HEK293 (cell line): ENCODE data around the gene CNN2.

Experiments
- CTCF ChIA-PET: fragments of 350-600 bp; formaldehyde crosslinking; extraction: SDS; loops from one replicate; lab custom pipeline; 2021; ENCODE audit warnings: antibody characterized with exemption; lab: Yijun Ruan, JAX
- POLR2A ChIA-PET: fragments of 300-600 bp; formaldehyde crosslinking; extraction: SDS; loops from one replicate; lab custom pipeline; 2020; ENCODE audit warnings: antibody characterized with exemption, inconsistent platforms; lab: Yijun Ruan, JAX
- H3K27ac ChIP-seq: fragments of 200-500 bp; sonication (Bioruptor generic); 2 replicates; pipeline ENCODE4 v1.5.1; 2014; ENCODE audit warnings: low read depth, low read length, control low read depth, inconsistent platforms; ENCODE audit errors: extremely low read depth
- H3K36me3 ChIP-seq, 2 experiments: fragments of 200-500 bp in 1 of 2; sonication (Bioruptor generic) in 1 of 2; 1 replicate in 1 of 2; 2 replicates in 1 of 2; pipeline ENCODE4 v1.5.1; 2014 to 2017; ENCODE audit warnings: inconsistent platforms in 2 of 2, low read length in 2 of 2; ENCODE audit not compliant: control insufficient read depth in 2 of 2, insufficient read depth in 1 of 2
- H3K4me1 ChIP-seq: fragments of 200-500 bp; sonication (Bioruptor generic); 2 replicates; pipeline ENCODE4 v1.5.1; 2014; ENCODE audit warnings: mild to moderate bottlenecking, low read length, inconsistent platforms; ENCODE audit not compliant: control insufficient read depth, insufficient read depth
- H3K4me3 ChIP-seq: 2 replicates; pipeline ENCODE4 v1.5.1; 2011; ENCODE audit warnings: low read depth, mild to moderate bottlenecking, control low read depth, low read length, moderate library complexity
- H3K9me3 ChIP-seq: fragments of 200-500 bp; sonication (Bioruptor generic); 2 replicates; pipeline ENCODE4 v1.5.1; 2014; ENCODE audit warnings: low read depth, low read length, inconsistent platforms; ENCODE audit not compliant: control insufficient read depth, insufficient read depth
- BCL11A ChIP-seq: fragments of 450-650 bp; formaldehyde crosslinking; IDR thresholded peaks from 2 replicates; pipeline ENCODE4 v1.5.1; 2016; ENCODE audit warnings: low read depth, missing biosample characterization, missing genetic modification characterization
- HOXC10 ChIP-seq: sonication (generic); formaldehyde crosslinking; IDR thresholded peaks from 2 replicates; pipeline ENCODE4 v1.8.1; 2023; ENCODE audit warnings: mild to moderate bottlenecking, missing genetic modification reagents
- IKZF3 ChIP-seq: fragments of 450-650 bp; IDR thresholded peaks from 2 replicates; pipeline ENCODE4 v1.5.0; 2018; ENCODE audit warnings: missing biosample characterization, mild to moderate bottlenecking, missing genetic modification characterization, moderate library complexity
- KLF1 ChIP-seq: fragments of 450-650 bp; formaldehyde crosslinking; IDR thresholded peaks from 2 replicates; pipeline ENCODE4 v1.5.1; 2016; ENCODE audit warnings: missing biosample characterization, missing genetic modification characterization
- KLF16 ChIP-seq: fragments of 450-650 bp; formaldehyde crosslinking; IDR thresholded peaks from 2 replicates; pipeline ENCODE4 v1.5.1; 2017; ENCODE audit warnings: missing biosample characterization, missing genetic modification characterization
- KLF9 ChIP-seq: fragments of 450-650 bp; formaldehyde crosslinking; IDR thresholded peaks from 2 replicates; pipeline ENCODE4 v1.5.1; 2016; ENCODE audit warnings: missing biosample characterization, missing genetic modification characterization, low read depth
- SCRT2 ChIP-seq: fragments of 450-650 bp; formaldehyde crosslinking; IDR thresholded peaks from 2 replicates; pipeline ENCODE4 v1.5.1; 2016; ENCODE audit warnings: missing biosample characterization, missing genetic modification characterization
- TRIM28 ChIP-seq: IDR thresholded peaks from 2 replicates; pipeline ENCODE4 v1.6.1; 2011; ENCODE audit warnings: low read length, control low read depth, borderline replicate concordance
- ZBTB17 ChIP-seq: fragments of 450-650 bp; formaldehyde crosslinking; IDR thresholded peaks from 2 replicates; pipeline ENCODE4 v1.5.1; 2016; ENCODE audit warnings: missing biosample characterization, missing genetic modification characterization
- ZBTB20 ChIP-seq: fragments of 450-650 bp; formaldehyde crosslinking; IDR thresholded peaks from 2 replicates; pipeline ENCODE4 v1.5.1; 2016; ENCODE audit warnings: missing biosample characterization, missing genetic modification characterization
- ZBTB48 ChIP-seq: fragments of 450-650 bp; formaldehyde crosslinking; IDR thresholded peaks from 2 replicates; pipeline ENCODE4 v1.5.1; 2016; ENCODE audit warnings: missing biosample characterization, missing genetic modification characterization
- ZBTB6 ChIP-seq: fragments of 450-650 bp; formaldehyde crosslinking; IDR thresholded peaks from 2 replicates; pipeline ENCODE4 v1.5.1; 2017; ENCODE audit warnings: missing biosample characterization, missing genetic modification characterization
- ZBTB7A ChIP-seq: fragments of 450-650 bp; formaldehyde crosslinking; IDR thresholded peaks from 2 replicates; pipeline ENCODE4 v1.5.1; 2016; ENCODE audit warnings: low read depth, missing biosample characterization, missing genetic modification characterization
- ZEB2 ChIP-seq: fragments of 450-650 bp; formaldehyde crosslinking; IDR thresholded peaks from 2 replicates; pipeline ENCODE4 v1.5.1; 2016; ENCODE audit warnings: missing biosample characterization, missing genetic modification characterization
- ZFP3 ChIP-seq: fragments of 450-650 bp; formaldehyde crosslinking; IDR thresholded peaks from 2 replicates; pipeline ENCODE4 v1.5.1; 2016; ENCODE audit warnings: low read depth, missing biosample characterization, missing genetic modification characterization
- ZFP37 ChIP-seq: fragments of 450-650 bp; formaldehyde crosslinking; IDR thresholded peaks from 2 replicates; pipeline ENCODE4 v1.5.1; 2016; ENCODE audit warnings: missing biosample characterization, missing genetic modification characterization
- ZNF175 ChIP-seq: fragments of 450-650 bp; formaldehyde crosslinking; IDR thresholded peaks from 2 replicates; pipeline ENCODE4 v1.5.1; 2016; ENCODE audit warnings: missing biosample characterization, missing genetic modification characterization
- ZNF184 ChIP-seq: fragments of 450-650 bp; IDR thresholded peaks from 2 replicates; pipeline ENCODE4 v1.5.1; 2018; ENCODE audit warnings: missing biosample characterization, mild to moderate bottlenecking, missing genetic modification characterization
- ZNF248 ChIP-seq: fragments of 450-650 bp; formaldehyde crosslinking; IDR thresholded peaks from 2 replicates; pipeline ENCODE4 v1.5.1; 2017; ENCODE audit warnings: missing biosample characterization, missing genetic modification characterization
- ZNF274 ChIP-seq, 2 experiments: fragments of 200-500 bp in 1 of 2; fragments of 450-650 bp in 1 of 2; sonication (Bioruptor generic) in 1 of 2; formaldehyde crosslinking in 1 of 2; IDR thresholded peaks; 2 replicates each; pipeline versions ENCODE4 v1.5.1 to v1.6.1; 2014 to 2016; ENCODE audit warnings: borderline replicate concordance in 1 of 2, inconsistent platforms in 1 of 2, low read length in 1 of 2, missing biosample characterization in 1 of 2, missing genetic modification characterization in 1 of 2
- ZNF366 ChIP-seq: fragments of 450-650 bp; formaldehyde crosslinking; conservative IDR thresholded peaks from 2 replicates; pipeline ENCODE4 v1.5.1; 2016; ENCODE audit warnings: missing biosample characterization, missing genetic modification characterization
- ZNF398 ChIP-seq: fragments of 450-650 bp; formaldehyde crosslinking; IDR thresholded peaks from 2 replicates; pipeline ENCODE4 v1.5.1; 2017; ENCODE audit warnings: missing biosample characterization, missing genetic modification characterization
- ZNF416 ChIP-seq: fragments of 450-650 bp; formaldehyde crosslinking; IDR thresholded peaks from 2 replicates; pipeline ENCODE4 v1.5.1; 2016; ENCODE audit warnings: missing biosample characterization, missing genetic modification characterization
- ZNF510 ChIP-seq: fragments of 450-650 bp; formaldehyde crosslinking; IDR thresholded peaks from 2 replicates; pipeline ENCODE4 v1.5.1; 2018; ENCODE audit warnings: mild to moderate bottlenecking, missing genetic modification characterization, missing biosample characterization; ENCODE audit not compliant: insufficient replicate concordance
- ZNF555 ChIP-seq: fragments of 450-650 bp; formaldehyde crosslinking; conservative IDR thresholded peaks from 2 replicates; pipeline ENCODE4 v1.5.1; 2017; ENCODE audit warnings: missing biosample characterization, mild to moderate bottlenecking, missing genetic modification characterization, inconsistent platforms
- ZNF600 ChIP-seq: fragments of 450-650 bp; formaldehyde crosslinking; IDR thresholded peaks from 2 replicates; pipeline ENCODE4 v1.5.1; 2016; ENCODE audit warnings: missing biosample characterization, missing genetic modification characterization
- ZNF645 ChIP-seq: fragments of 450-650 bp; formaldehyde crosslinking; IDR thresholded peaks from 2 replicates; pipeline ENCODE4; 2016; ENCODE audit warnings: missing biosample characterization, missing genetic modification characterization
- ZNF664 ChIP-seq: fragments of 450-650 bp; formaldehyde crosslinking; IDR thresholded peaks from 2 replicates; pipeline ENCODE4 v1.5.1; 2016; ENCODE audit warnings: missing biosample characterization, missing genetic modification characterization
- ZNF777 ChIP-seq: fragments of 450-650 bp; formaldehyde crosslinking; IDR thresholded peaks from 2 replicates; pipeline ENCODE4 v1.5.1; 2017; ENCODE audit warnings: missing biosample characterization, missing genetic modification characterization, borderline replicate concordance
- ZXDB ChIP-seq: fragments of 450-650 bp; formaldehyde crosslinking; IDR thresholded peaks from 2 replicates; pipeline ENCODE4 v1.5.1; 2016; ENCODE audit warnings: missing biosample characterization, missing genetic modification characterization

The CNN2 gene

GRCh38 chr19:1000591-1001537 lies 25.5 kb upstream of the CNN2 start:
- ChIA-PET CTCF (interaction anchor here (0.5 to 1.4 kb wide), 11 partner anchors 13 to 490 kb away, joined by 3 to 4 read pairs (median 3); no protein-coding TSS in a partner anchor), POLR2A (interaction anchor here (0.6 to 1.1 kb wide), 2 partner anchors 252 to 268 kb away, joined by 3 to 4 read pairs; partner anchors contain the start of gene CIRBP)
- Histone ChIP-seq H3K27ac (no peak overlapping the region), H3K36me3 (no peaks in the 10 kb centered on the region), H3K4me3 (no peak overlapping the region; the same call in 1 of the 2 replicates), H3K9me3 (no peaks in the 10 kb centered on the region), H3K4me1 (peaks cover 6% of the 10 kb centered on the region)
- TF ChIP-seq IKZF3 (tag by site-specific recombination) (peak; percentile 70), ZBTB17 (peak; percentile 62; the same call in 1 of the 2 replicates), ZNF366 (tag by site-specific recombination) (peak; percentile 72), ZNF274 (IDR thresholded peaks at IDR 0.05; ENCODE audit: low read length) (no peak), ZNF274 (tag by site-specific recombination; IDR thresholded peaks at IDR 0.05; ENCODE audit: borderline replicate concordance) (no peak), ZXDB (tag by site-specific recombination) (0 out of 2 replicates have a peak, but pooled peaks have one; percentile 18), ZBTB6 (tag by site-specific recombination) (peak; percentile 78; the same call in 1 of the 2 replicates), ZNF664 (no peak), ZBTB20 (tag by site-specific recombination) (peak; percentile 80), ZNF248 (tag by site-specific recombination) (0 out of 2 replicates have a peak, but pooled peaks have one; percentile 29), ZFP3 (tag by site-specific recombination) (no peak), ZBTB48 (tag by site-specific recombination) (peak; percentile 97), ZNF175 (tag by site-specific recombination) (no peak), ZNF600 (tag by site-specific recombination) (peak; percentile 48; the same call in 1 of the 2 replicates)

- ChIA-PET CTCF (interaction anchor here (0.5 to 1.4 kb wide), 10 partner anchors 24 to 491 kb away, joined by 3 to 4 read pairs (median 3); no protein-coding TSS in a partner anchor), POLR2A (interaction anchor here (0.6 to 1.1 kb wide), 2 partner anchors 251 to 267 kb away, joined by 3 to 4 read pairs; partner anchors contain the start of gene CIRBP)
- H3K9me3 ChIP-seq, result no peaks in the 10 kb centered on the region
- no peaks in the 10 kb centered on the region; the same call in 1 of the 2 replicates for H3K4me1 ChIP-seq
- no peak overlapping the region for H3K4me3 ChIP-seq
- H3K27ac ChIP-seq, result no peak overlapping the region
- H3K36me3 ChIP-seq, result no peaks in the 10 kb centered on the region
- TF ChIP-seq ZBTB7A (tag by site-specific recombination), result peak; percentile 97
- no peak for TF ChIP-seq ZNF184 (tag by site-specific recombination)
- no peak for TF ChIP-seq HOXC10 (CRISPR knock-in tag)
- TF ChIP-seq KLF1 (tag by site-specific recombination), result peak; percentile 60
- peak; percentile 44; the same call in 1 of the 2 replicates for TF ChIP-seq KLF16 (tag by site-specific recombination)
- TF ChIP-seq ZFP3 (tag by site-specific recombination), result no peak
- no peak for TF ChIP-seq ZNF777 (tag by site-specific recombination)
- no peak for TF ChIP-seq ZFP37 (tag by site-specific recombination)
- TF ChIP-seq TRIM28, result no peak
- TF ChIP-seq BCL11A (tag by site-specific recombination), result no peak
- peak; percentile 78 for TF ChIP-seq ZEB2 (tag by site-specific recombination)
- no peak for TF ChIP-seq ZNF555 (tag by site-specific recombination)
- no peak for TF ChIP-seq ZNF645 (tag by site-specific recombination)
- no peak for TF ChIP-seq ZNF510 (tag by site-specific recombination)
- TF ChIP-seq ZNF398 (tag by site-specific recombination), result peak; percentile 98
- TF ChIP-seq ZNF416 (tag by site-specific recombination), result no peak
- TF ChIP-seq SCRT2 (tag by site-specific recombination), result no peak
- peak; percentile 77 for TF ChIP-seq KLF9 (tag by site-specific recombination)
Measured at GRCh38 chr19:1001538-1002166, 24.8 kb upstream of the CNN2 start.
